HepG2 (cell line): ENCODE data around the gene EPB41L4A. TPM values are rescaled to one million over a fixed set of nuclear protein-coding genes. Genes with fewer than 3 reads are reported as not detected.

ENCODE experiments used
- ATAC-seq: fragments of 200-7000 bp; cut with Tn5 transposase; 3 replicates; pipeline ENCODE4 v1.9.1; 2020; ENCODE audit warnings: mild to moderate bottlenecking, moderate library complexity
- BruUV-seq: library from RNA; stranded (reverse); fragments of 400-500 nt; replicated peaks from 2 replicates; lab custom pipeline; 2021; lab: Mats Ljungman, UMichigan
- CTCF ChIA-PET: fragments of 300-600 bp; formaldehyde crosslinking; extraction: SDS; loops from one replicate; lab custom pipeline; 2021; ENCODE audit warnings: low total read pairs, inconsistent platforms, low intra/inter-chr PET ratio; lab: Yijun Ruan, JAX
- POLR2A ChIA-PET: fragments of 350-600 bp; sonication (Branson Sonifier 250); formaldehyde crosslinking; loops from one replicate; lab custom pipeline; 2020; ENCODE audit warnings: antibody characterized with exemption, inconsistent platforms; lab: Yijun Ruan, JAX
- DNase-seq: peaks from one replicate; pipeline ENCODE4 v3.0.0-alpha.2; 2015; ENCODE audit warnings: low spot score
- FAIRE-seq: peaks from 3 replicates; lab custom pipeline; 2011; peaks lifted over from hg19 to GRCh38; lab: Jason Lieb, UNC
- H2AFZ ChIP-seq: one replicate; pipeline ENCODE4 v1.6.1; 2011; ENCODE audit warnings: low read length, inconsistent platforms
- H3K27ac ChIP-seq: fragments of 300-600 bp; 3 replicates; pipeline ENCODE4 v1.8.0; 2011; ENCODE audit warnings: mixed run types, mild to moderate bottlenecking, mixed read lengths, low read length, inconsistent platforms; ENCODE audit not compliant: insufficient read depth; ENCODE audit errors: extremely low read length
- H3K27me3 ChIP-seq, 2 experiments: fragments of 200-600 bp in 1 of 2; 2 replicates in 1 of 2; 3 replicates in 1 of 2; pipeline versions ENCODE4 v1.6.0 to v1.8.0; 2011; ENCODE audit warnings: low read length in 2 of 2, mild to moderate bottlenecking in 2 of 2, moderate library complexity in 2 of 2, inconsistent platforms in 1 of 2; ENCODE audit not compliant: insufficient read depth in 2 of 2, control insufficient read depth in 1 of 2
- H3K36me3 ChIP-seq, 2 experiments: fragments of 200-600 bp in 1 of 2; replicated peaks in 1 of 2; 2 replicates in 1 of 2; 3 replicates in 1 of 2; pipeline versions ENCODE4 v1.5.1 to v1.8.0; 2011; ENCODE audit warnings: low read length in 2 of 2, inconsistent platforms in 1 of 2; ENCODE audit not compliant: insufficient read depth in 2 of 2, control insufficient read depth in 1 of 2
- H3K4me1 ChIP-seq: 2 replicates; pipeline ENCODE4 v1.5.1; 2012; ENCODE audit warnings: low read length, inconsistent platforms; ENCODE audit not compliant: insufficient read depth
- H3K4me2 ChIP-seq: 2 replicates; pipeline ENCODE4 v1.6.0; 2011; ENCODE audit warnings: low read depth, low read length, inconsistent platforms
- H3K4me3 ChIP-seq, 3 experiments: fragments of 200-600 bp in 1 of 3; sonication (generic), shearing (Covaris generic) in 1 of 3; replicated peaks in 1 of 3; 2 replicates each; pipeline ENCODE4 v1.5.1; 2011 to 2016; ENCODE audit warnings: low read length in 3 of 3, inconsistent platforms in 2 of 3, low read depth in 2 of 3, mild to moderate bottlenecking in 2 of 3, control low read depth in 1 of 3, mixed read lengths in 1 of 3; ENCODE audit not compliant: insufficient read depth in 1 of 3
- H3K79me2 ChIP-seq: one replicate; pipeline ENCODE4 v1.6.1; 2011; ENCODE audit warnings: low read length, inconsistent platforms; ENCODE audit not compliant: insufficient read depth
- H3K9ac ChIP-seq: 2 replicates; pipeline ENCODE4 v1.6.0; 2011; ENCODE audit warnings: mild to moderate bottlenecking, low read depth, low read length, inconsistent platforms; ENCODE audit not compliant: insufficient read depth
- H3K9me3 ChIP-seq: 2 replicates; pipeline ENCODE4 v1.5.1; 2012; ENCODE audit warnings: mild to moderate bottlenecking, low read length
- H4K20me1 ChIP-seq: 2 replicates; pipeline ENCODE4 v1.6.0; 2011; ENCODE audit warnings: inconsistent platforms, mild to moderate bottlenecking, low read length, moderate library complexity; ENCODE audit not compliant: insufficient read depth
- ADNP ChIP-seq: sonication (generic); formaldehyde crosslinking; IDR thresholded peaks from 2 replicates; pipeline ENCODE4 v1.4.0; 2020; ENCODE audit warnings: missing genetic modification reagents
- ATF7 ChIP-seq, 2 experiments: fragments of 450-650 bp in 1 of 2; sonication (generic) in 1 of 2; formaldehyde crosslinking in 1 of 2; IDR thresholded peaks; 2 replicates each; pipeline versions ENCODE4 v1.4.0 to v1.6.1; 2016 to 2020; ENCODE audit warnings: antibody characterized with exemption in 1 of 2, mild to moderate bottlenecking in 1 of 2, missing genetic modification reagents in 1 of 2
- BATF2 ChIP-seq: sonication (generic); formaldehyde crosslinking; IDR thresholded peaks from 2 replicates; pipeline ENCODE4 v1.8.0; 2022; ENCODE audit warnings: mild to moderate bottlenecking, missing genetic modification reagents, moderate library complexity
- HNRNPK ChIP-seq: fragments of 200-400 bp; formaldehyde crosslinking; IDR thresholded peaks from 2 replicates; pipeline ENCODE4 v1.6.1; 2018; ENCODE audit warnings: low read length, low read depth, moderate library complexity, mild to moderate bottlenecking; ENCODE audit not compliant: poor library complexity, severe bottlenecking
- RORA ChIP-seq: sonication (generic); formaldehyde crosslinking; IDR thresholded peaks from 2 replicates; pipeline ENCODE4 v1.5.0; 2020; ENCODE audit warnings: mild to moderate bottlenecking, missing genetic modification reagents, moderate library complexity
- SMAD1 ChIP-seq: sonication (generic); formaldehyde crosslinking; IDR thresholded peaks from 2 replicates; pipeline ENCODE4 v1.4.0; 2020; ENCODE audit warnings: missing genetic modification reagents, low read depth, mild to moderate bottlenecking, borderline replicate concordance
- TCF7 ChIP-seq: sonication (generic); IDR thresholded peaks from 2 replicates; pipeline ENCODE4 v1.6.1; 2016; ENCODE audit warnings: antibody characterized with exemption, low read depth
- ZBTB7A ChIP-seq: sonication (generic); formaldehyde crosslinking; IDR thresholded peaks from 2 replicates; pipeline ENCODE4 v1.8.0; 2022; ENCODE audit warnings: mild to moderate bottlenecking, missing genetic modification reagents
- ZGPAT ChIP-seq: IDR thresholded peaks from 2 replicates; pipeline ENCODE4 v1.6.1; 2016; ENCODE audit warnings: mild to moderate bottlenecking
- ZHX2 ChIP-seq, 2 experiments: sonication (generic) in 1 of 2; formaldehyde crosslinking in 1 of 2; IDR thresholded peaks; 2 replicates each; pipeline versions ENCODE4 v1.6.1 to v1.9.0; 2014 to 2022; ENCODE audit warnings: antibody characterized with exemption in 1 of 2, borderline replicate concordance in 1 of 2, inconsistent platforms in 1 of 2, low read depth in 1 of 2, missing genetic modification reagents in 1 of 2
- ZNF263 ChIP-seq: sonication (generic); formaldehyde crosslinking; IDR thresholded peaks from 2 replicates; pipeline ENCODE4 v1.4.0; 2020; ENCODE audit warnings: missing genetic modification reagents
- ZNF30 ChIP-seq: sonication (generic); formaldehyde crosslinking; IDR thresholded peaks from 2 replicates; pipeline ENCODE4 v1.5.0; 2020; ENCODE audit warnings: mild to moderate bottlenecking, missing genetic modification reagents
- ZNF329 ChIP-seq: sonication (generic); formaldehyde crosslinking; IDR thresholded peaks from 2 replicates; pipeline ENCODE4 v1.9.0; 2021; ENCODE audit warnings: low read depth, mild to moderate bottlenecking, missing genetic modification reagents
- ZNF343 ChIP-seq: sonication (generic); formaldehyde crosslinking; IDR thresholded peaks from 2 replicates; pipeline ENCODE4 v1.4.0; 2020; ENCODE audit warnings: mild to moderate bottlenecking, missing genetic modification reagents
- ZNF354B ChIP-seq: sonication (generic); formaldehyde crosslinking; IDR thresholded peaks from 2 replicates; pipeline ENCODE4 v1.8.0; 2022; ENCODE audit warnings: mild to moderate bottlenecking, missing genetic modification reagents
- ZNF703 ChIP-seq: sonication (generic); formaldehyde crosslinking; IDR thresholded peaks from 2 replicates; pipeline ENCODE4 v1.5.1; 2020; ENCODE audit warnings: missing genetic modification reagents, mild to moderate bottlenecking, moderate library complexity, borderline replicate concordance
- ZNF878 ChIP-seq: sonication (generic); formaldehyde crosslinking; IDR thresholded peaks from 2 replicates; pipeline ENCODE4 v1.8.1; 2023; ENCODE audit warnings: mild to moderate bottlenecking, missing genetic modification reagents, moderate library complexity
- WGBS: methylation state at CpG from one replicate; pipeline ENCODE4 v1.1.6; 2017; ENCODE audit warnings: low lambda C conversion rate; 5-methylcytosine and 5-hydroxymethylcytosine counted together
- in situ Hi-C: cut with HindIII; loops from 2 replicates; pipeline ENCODE4 v1.10.0; 2017; ENCODE audit warnings: low pct_unique_long_range_greater_than_20kb; ENCODE audit not compliant: extremely low pct_ligation_motif_present
- intact Hi-C: fragments of 100-400 bp; cut with micrococcal nuclease; formaldehyde crosslinking; loops from one replicate; pipeline ENCODE4 v1.10.0; 2022; ENCODE audit not compliant: unreplicated experiment
- polyA plus RNA-seq, 8 experiments: library from polyadenylated mRNA; depleted of rRNA in 3 of 8; stranded (reverse) in 7 of 8; unstranded in 1 of 8; fragments of >200 nt; fragmentation: Illumina TruSeq in 4 of 8; extraction: Trizol in 4 of 8; gene quantifications; 2 replicates each; pipeline versions ENCODE4 v1.2.1 to v1.2.3, GENCODE V29; 2011 to 2016; ENCODE audit warnings: low read depth in 4 of 8, missing spikeins in 1 of 8, mixed read lengths in 1 of 8; ENCODE audit not compliant: insufficient read depth in 1 of 8
- total RNA-seq, 5 experiments: library from RNA; depleted of rRNA; stranded (reverse); fragments of >200 nt; fragmentation: Illumina TruSeq; extraction: Trizol; gene quantifications; 2 replicates each; pipeline ENCODE4 v1.2.3, GENCODE V29; 2016; ENCODE audit warnings: low read depth in 1 of 5

EPB41L4A gene
- total and polyA plus RNA-seq, 2 of the 13 experiments (the other 11 are each of a cell fraction or from before 2014, with no cell fraction given): 0.07 TPM; not detected in 1

- H3K36me3 ChIP-seq: no peaks in the 10 kb centered on the region
- BruUV-seq: no TSS peak
- H3K4me1 ChIP-seq: no peaks in the 10 kb centered on the region
- no peak overlapping the region for H3K4me2 ChIP-seq
- no peak overlapping the region for H3K27ac ChIP-seq
- in situ Hi-C loops (no loop called here), intact Hi-C loops (no loop called here)
- ChIA-PET CTCF (no interaction called here), POLR2A (no interaction called here)
- no peak overlapping the region for H3K9ac ChIP-seq
- 22% methylated on average over 8 of the region's 8 CpGs for WGBS
- H3K4me3 ChIP-seq: no peak overlapping the region
- H2AFZ ChIP-seq: no peak overlapping the region
- FAIRE-seq (no peak), DNase-seq (no peak), ATAC-seq (no peak)
- no peaks in the 10 kb centered on the region for H4K20me1 ChIP-seq
- H3K79me2 ChIP-seq: no peaks in the 10 kb centered on the region
- H3K27me3 ChIP-seq: no peaks in the 10 kb centered on the region; a peak in 1 of 5 replicates
- H3K9me3 ChIP-seq: no peaks in the 10 kb centered on the region
- TF ChIP-seq ZNF354B (CRISPR knock-in tag) (no peak), ZNF263 (CRISPR knock-in tag) (no peak), ZHX2 (IDR thresholded peaks at IDR 0.05; ENCODE audit: low read depth) (no peak), ZHX2 (CRISPR knock-in tag; IDR thresholded peaks at IDR 0.05; ENCODE audit: borderline replicate concordance) (no peak), SMAD1 (no peak), HNRNPK (no peak), ADNP (CRISPR knock-in tag) (no peak), ZGPAT (CRISPR knock-in tag) (no peak), RORA (CRISPR knock-in tag) (no peak), BATF2 (CRISPR knock-in tag) (no peak), ZNF343 (CRISPR knock-in tag) (no peak), TCF7 (no peak), ZBTB7A (CRISPR knock-in tag) (no peak), ZNF30 (CRISPR knock-in tag) (no peak), ZNF329 (CRISPR knock-in tag) (no peak), ZNF878 (no peak), ZNF703 (CRISPR knock-in tag) (no peak), ATF7 (IDR thresholded peaks at IDR 0.05) (no peak), ATF7 (CRISPR knock-in tag; IDR thresholded peaks at IDR 0.05) (no peak)
Measured at GRCh38 chr5:112339761-112340160, 79.3 kb downstream of the EPB41L4A start.
